OCI-LY1 (cell line): ENCODE measurements around the gene KCNH4.

ENCODE experiments used
- EZH2 ChIP-seq: fragments of 200-600 bp; sonication (generic), shearing (Covaris generic); IDR thresholded peaks from 2 replicates; pipeline ENCODE4 v1.8.0; 2017; ENCODE audit warnings: borderline replicate concordance, mixed run types, mild to moderate bottlenecking, antibody characterized with exemption, low read length, moderate library complexity, mixed read lengths
- TF ChIP-seq, protein P1 (sequence below): fragments of 200-600 bp; sonication (generic), shearing (Covaris generic); IDR thresholded peaks from 2 replicates; pipeline ENCODE4 v1.5.1; 2017; ENCODE audit warnings: mild to moderate bottlenecking, antibody characterized with exemption, low read length, moderate library complexity, mixed read lengths

DNA sequence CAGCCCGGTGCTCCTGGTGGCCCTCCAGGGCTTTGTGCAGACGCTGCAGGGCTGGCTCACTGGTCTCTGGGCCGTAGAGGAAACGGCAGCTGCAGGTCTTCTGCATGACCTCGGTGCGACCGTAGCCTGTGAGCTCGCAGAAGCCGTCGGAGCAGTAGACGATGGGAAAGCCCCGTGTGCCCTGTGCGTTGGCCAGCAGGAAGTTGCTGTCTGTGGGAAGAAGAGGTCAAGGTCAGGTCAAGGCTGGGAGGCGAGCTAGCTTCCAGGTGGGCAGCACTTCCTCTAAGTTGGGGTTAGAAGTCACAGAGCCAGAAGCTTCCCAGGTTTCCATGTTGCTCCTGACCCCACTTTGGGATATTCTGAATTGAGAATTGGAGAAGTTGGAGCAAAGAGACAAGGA is 2.1 kb downstream of the KCNH4 start:
- TF ChIP-seq, protein P1, sequence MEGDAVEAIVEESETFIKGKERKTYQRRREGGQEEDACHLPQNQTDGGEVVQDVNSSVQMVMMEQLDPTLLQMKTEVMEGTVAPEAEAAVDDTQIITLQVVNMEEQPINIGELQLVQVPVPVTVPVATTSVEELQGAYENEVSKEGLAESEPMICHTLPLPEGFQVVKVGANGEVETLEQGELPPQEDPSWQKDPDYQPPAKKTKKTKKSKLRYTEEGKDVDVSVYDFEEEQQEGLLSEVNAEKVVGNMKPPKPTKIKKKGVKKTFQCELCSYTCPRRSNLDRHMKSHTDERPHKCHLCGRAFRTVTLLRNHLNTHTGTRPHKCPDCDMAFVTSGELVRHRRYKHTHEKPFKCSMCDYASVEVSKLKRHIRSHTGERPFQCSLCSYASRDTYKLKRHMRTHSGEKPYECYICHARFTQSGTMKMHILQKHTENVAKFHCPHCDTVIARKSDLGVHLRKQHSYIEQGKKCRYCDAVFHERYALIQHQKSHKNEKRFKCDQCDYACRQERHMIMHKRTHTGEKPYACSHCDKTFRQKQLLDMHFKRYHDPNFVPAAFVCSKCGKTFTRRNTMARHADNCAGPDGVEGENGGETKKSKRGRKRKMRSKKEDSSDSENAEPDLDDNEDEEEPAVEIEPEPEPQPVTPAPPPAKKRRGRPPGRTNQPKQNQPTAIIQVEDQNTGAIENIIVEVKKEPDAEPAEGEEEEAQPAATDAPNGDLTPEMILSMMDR, result no peak
- TF ChIP-seq EZH2, result no peak
